ENCODE results near the gene TMEM150B.

TMEM150B gene

DNA sequence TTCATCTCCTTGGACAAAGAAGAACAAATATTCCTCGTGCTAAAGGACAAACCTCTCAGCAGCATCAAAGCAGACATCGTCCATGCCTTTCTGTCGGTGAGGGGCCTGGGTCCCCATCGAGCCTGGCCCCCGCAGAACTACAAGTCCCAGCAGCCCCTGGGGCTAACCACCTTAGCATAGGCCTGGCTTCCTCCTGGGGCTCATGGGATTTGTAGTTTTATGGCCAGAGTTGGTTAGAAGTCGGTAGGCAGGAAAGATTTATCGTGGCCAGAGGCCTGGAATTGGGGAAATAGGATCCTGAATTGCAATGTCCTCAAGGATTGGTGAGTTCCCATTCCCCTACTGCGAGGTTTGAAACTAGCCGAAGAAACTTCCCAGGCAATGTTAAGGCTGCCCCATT lies 19.6 kb downstream of the TMEM150B start:
- DNase-seq (ENCODE audit: low spot score): peak; percentile 46

DNA sequence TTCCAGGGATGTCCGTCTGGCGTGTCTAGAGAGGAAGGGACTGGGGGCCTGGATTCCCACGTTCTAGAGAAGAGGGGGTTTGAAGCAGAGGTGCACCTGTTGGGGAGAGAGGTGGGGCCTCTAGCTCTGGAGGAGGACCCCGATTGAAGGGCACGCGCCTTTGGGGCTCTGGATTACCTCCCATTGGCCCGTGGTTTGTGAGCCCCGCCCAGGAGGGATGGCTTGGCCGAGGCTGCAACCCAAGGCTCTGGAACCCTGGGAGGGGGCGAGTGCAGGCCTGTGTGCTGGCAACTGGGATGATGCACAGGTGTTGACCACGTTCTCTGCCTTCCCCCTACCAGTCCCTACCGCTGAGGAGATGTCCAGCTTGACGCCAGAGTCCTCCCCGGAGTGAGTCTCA lies 20.2 kb downstream of the TMEM150B start:
- DNase-seq (ENCODE audit: low spot score): no peak

DNA sequence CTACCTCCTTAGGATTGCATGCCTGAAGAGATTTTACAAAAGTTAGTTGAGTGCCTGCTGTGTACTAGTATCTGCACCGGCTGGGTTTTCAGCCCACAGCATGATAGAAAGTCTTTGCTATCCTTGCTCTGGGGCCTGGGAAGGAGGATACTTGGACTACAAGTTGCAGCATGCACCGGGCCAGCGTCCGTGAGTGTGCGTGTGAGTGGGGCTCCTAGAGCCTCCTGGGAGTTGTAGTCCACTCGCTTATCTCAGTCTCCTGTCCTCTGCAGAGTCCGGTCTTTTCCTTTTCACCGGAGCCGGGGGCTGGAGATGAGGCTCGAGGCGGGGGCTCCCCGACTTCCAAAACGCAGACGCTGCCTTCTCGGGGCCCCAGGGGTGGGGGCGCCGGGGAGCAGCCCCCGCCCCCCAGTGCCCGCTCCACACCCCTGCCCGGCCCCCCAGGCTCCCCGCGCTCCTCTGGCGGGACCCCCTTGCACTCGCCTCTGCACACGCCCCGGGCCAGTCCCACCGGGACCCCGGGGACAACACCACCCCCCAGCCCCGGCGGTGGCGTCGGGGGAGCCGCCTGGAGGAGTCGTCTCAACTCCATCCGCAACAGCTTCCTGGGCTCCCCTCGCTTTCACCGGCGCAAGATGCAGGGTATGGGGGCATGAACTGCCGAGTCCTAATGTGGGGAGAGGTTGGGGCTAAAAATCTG lies 20.7 kb downstream of the TMEM150B start:
- DNase-seq (ENCODE audit: low spot score): peak; percentile 74

DNA sequence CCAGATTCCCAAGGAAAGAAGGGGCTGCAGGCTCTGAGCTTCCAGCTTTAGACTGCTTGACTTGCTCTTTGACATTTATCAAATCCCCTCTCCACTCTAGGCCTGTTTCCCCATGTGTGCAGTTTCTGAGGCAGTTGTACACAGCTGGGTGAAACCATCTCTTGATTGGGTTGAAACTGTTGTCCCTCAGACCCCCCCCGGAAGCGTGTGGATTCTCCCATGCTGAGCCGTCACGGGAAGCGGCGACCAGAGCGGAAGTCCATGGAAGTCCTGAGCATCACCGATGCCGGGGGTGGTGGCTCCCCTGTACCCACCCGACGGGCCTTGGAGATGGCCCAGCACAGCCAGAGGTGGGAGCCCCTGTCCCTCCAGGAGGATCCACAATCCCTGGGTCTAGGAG lies 21.7 kb downstream of the TMEM150B start:
- no peak for DNase-seq (ENCODE audit: low spot score)

DNA sequence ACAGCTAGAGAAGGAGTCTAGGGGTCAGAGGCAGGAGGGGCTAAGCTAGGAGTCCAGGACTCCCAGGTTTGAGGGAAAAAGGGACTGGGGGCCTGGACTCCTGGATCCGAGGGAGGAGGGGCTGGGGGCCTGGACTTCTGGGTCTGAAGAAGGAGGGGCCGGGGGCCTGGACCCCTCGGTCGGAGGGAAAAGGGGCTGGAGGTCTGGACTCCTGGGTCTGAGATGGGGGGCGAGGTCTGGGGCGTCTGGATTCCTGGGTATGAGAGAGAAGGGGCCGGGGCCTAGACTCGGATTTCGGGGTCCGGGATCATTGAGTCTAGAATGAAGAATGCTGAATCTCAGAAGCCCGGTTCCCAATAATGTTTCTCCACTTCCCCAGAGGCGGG lies 22.8 kb downstream of the TMEM150B start:
- DNase-seq (ENCODE audit: low spot score): no peak

DNA sequence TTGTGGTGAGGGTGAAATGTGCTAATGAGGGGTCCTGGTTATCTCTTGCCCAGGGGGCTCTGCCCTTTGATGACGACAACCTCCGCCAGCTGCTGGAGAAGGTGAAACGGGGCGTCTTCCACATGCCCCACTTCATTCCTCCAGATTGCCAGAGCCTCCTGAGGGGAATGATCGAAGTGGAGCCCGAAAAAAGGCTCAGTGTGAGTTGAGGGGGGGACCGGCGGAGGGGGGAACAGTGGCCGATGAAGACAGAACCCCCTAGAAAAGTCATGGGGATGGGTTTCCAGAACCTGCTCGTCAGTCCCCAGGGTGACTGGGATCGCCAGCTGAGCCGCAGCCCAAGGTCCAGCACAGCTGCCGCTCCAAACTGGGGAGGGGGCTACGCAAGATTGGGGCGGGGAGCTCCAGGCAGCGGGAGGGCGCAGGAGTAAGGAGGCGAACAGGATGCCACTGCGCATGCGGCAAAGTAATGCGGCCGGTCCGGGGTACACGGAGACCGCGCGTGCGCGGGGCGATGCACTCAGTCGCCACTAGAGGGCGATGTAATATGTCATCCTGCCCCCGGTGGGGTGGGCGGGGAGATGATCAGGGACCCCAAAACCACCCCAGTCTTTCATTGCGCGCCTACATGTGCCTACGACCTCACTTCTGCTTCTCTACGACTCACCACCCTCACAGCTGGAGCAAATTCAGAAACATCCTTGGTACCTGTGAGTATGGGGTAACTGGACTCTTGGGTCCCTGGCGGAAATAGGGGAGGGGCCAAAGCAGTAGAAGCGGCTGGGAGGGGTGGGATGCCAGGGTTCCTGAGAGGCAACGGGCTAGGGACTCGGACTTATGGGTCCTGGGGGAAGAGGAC lies 23.5 kb downstream of the TMEM150B start:
- peak; percentile 74 for DNase-seq (ENCODE audit: low spot score)

DNA sequence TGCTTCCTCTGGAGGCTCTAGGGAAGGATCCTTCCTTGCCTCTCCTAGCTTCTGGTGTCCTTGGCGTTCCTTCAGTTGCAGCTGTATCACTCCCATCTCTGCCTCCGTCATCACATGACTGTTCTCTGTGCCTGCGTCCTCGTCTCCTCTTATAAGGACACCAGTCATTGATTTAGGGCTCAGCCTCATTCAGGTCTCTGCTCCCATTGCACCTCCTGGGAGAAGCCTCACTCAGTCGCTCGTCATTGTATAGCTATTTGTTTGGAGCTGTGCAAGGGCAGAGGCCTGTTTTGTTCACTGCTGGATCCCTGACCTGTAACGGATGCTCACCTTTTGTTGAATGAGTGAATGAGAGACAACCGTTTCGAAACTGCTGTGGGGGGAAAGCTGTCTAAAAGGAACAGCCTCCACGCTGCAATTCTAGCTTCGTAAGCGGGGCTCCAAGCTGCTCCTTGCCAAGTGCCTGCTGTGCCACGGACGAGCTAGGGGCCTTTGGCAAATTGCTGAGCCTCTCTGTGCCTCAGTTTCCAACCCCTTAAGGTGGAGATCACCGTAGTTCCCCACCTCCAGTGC lies 24.2 kb downstream of the TMEM150B start:
- DNase-seq (ENCODE audit: low spot score): no peak

DNA sequence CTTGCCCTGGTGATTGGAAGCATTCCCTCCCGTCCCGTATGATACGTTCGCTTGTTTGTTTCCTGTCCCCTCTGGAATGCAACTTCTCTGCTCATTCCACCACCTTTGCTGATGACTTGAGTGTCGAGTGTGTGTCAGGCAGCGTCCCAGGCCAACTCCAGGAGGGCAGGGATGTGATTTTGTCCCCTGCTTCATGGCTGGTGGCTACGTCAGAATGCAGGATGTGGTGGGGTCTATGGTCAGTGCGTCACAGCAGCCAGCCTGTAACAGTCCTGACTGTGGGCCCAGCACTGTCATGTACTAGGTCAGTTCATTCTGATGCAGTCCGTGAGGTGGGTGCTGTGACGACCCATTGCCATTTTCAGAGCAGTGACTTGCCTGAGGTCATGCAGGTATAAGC lies 25.1 kb downstream of the TMEM150B start:
- DNase-seq (ENCODE audit: low spot score): no peak

DNA sequence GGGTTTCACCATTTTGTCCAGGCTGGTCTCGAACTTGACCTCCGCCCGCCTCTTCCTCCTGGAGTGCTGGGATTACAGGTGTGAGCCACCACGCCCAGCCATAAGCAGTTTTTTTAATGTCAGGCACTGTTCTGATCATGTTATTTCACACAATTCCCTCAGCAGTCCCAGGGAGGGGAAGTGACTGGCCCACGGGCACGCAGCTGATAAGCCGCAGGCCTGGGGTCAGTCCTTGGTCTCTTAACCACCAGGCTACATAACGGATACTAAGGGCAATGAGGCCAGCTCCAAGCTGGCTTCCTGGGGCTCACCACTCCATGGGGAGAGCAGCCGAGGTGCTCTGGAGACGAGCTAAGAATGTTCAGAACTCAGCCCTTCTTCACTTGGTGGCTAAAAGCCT lies 27.9 kb downstream of the TMEM150B start:
- DNase-seq (ENCODE audit: low spot score): no peak

DNA sequence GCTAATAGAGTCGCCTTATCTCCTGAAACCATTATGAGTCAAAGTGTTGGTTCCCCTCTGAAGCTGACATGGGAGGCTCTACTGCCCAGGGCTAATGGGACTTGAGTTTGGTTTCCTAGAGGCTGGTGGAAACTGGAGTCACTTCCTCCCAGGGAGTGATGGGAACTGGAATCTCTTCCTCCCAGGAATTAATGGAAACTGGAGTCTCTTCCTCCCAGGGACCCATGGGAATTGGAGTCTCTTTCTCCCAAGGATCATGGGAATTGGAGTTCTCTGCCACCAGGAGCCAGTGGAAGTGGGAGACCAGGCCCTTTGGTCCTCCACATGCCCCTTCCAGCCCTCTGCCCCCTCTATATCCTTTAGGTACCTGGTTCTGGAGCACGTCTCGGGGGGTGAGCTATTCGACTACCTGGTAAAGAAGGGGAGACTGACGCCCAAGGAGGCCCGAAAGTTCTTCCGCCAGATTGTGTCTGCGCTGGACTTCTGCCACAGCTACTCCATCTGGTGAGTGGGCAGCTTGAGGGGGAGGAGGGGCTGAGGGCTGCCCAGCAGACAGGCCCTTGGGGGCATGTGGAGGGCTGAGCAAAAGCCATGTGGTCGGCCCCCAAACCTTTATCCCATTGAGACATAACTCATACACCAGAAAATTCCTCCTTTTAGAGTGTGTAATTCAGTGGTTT lies 35.9 kb downstream of the TMEM150B start:
- no peak for DNase-seq (ENCODE audit: low spot score)

DNA sequence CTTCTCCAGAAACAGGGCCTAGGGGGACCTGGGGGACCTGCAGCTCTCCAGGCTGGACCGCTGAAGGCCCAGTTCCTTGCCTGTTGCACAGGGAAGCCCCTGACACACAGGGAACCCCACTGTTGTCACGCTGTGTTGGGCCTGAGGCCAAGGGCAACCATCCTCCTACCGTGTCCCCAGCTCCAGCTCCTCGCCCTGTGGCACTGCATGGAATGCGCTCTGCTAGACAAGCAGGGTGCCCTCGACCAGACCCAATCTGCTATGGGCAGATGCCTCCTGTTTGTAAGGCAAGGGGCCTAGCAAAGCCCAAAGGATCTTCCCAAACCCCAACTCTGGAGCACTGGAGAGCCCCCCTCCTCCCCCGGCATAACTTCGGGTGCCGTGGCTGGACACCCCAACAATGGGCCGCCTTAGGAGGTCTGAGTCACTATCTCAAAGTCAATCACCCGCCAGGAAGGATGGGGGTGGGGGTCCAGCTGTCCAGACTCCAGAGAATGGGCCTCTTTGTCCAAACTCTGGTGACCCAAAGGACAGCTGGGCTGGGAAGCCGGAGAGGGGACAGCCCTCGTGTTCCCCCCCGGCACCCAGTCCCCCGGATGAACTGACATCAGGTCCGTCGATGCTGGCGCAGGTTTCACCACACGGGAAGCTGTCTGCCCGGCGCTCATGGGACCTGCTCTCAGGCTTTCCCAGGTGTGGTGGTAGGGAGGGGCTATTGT lies 37.6 kb downstream of the TMEM150B start:
- DNase-seq (ENCODE audit: low spot score): no peak

DNA sequence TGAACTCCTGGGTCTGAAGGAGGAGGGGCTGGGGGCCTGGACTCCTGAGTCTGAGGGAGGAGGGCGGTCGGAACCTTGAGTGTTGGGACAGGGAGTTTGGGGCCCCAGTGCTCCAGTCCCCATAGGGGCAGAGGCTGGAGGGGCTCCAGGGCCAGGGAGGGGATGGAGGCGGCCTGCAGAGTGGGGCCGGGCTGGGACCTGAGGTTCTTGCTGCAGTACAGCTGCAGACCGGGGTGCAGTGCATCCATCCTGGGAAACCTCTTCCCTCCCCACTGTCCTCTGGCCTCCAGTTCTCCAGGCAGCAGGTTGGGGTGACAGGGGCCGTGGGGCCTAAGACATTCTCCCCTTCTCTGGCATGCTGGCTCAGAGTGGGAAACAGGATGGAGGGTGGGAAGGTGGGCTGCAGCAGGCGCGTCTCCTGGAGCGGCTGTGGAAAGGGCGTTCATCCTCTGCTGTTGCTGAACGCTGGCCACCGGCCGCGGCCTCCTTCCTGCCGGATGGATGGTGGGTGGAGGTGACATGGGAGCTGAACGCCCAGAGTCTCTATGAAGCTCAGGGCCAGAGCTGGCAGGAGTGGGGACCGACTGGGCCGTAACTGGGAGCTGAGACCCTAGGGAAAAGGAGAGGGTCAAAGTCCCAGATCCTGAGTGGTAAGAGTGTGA lies 39.8 kb downstream of the TMEM150B start:
- DNase-seq (ENCODE audit: low spot score): no peak

DNA sequence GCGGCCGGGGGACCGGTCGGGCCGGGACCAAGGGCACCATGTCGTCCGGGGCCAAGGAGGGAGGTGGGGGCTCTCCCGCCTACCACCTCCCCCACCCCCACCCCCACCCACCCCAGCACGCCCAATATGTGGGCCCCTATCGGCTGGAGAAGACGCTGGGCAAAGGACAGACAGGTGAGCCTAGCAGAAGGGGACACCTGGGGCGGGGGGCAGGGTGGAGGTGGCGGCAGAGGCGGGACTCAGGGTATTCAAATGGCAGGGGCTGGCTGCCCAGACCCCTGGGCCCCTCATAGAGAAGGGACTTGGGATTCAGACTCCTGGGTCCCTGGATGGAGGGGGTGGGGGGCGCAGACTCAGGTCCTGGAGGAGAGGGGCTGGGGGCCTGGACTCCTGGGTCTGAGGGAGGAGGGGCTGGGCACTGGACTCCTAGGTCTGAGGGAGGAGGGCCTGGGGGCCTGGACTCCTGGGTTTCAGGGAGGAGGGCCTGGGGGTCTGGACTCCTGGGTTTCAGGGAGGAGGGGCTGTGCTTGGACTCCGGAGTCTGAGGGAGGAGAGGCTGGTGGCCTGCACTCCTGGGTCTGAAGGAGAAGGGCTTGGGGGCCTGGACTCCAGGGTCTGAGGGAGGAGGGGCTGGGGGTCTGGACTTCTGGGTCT lies 40.6 kb downstream of the TMEM150B start:
- DNase-seq (ENCODE audit: low spot score): no peak

DNA sequence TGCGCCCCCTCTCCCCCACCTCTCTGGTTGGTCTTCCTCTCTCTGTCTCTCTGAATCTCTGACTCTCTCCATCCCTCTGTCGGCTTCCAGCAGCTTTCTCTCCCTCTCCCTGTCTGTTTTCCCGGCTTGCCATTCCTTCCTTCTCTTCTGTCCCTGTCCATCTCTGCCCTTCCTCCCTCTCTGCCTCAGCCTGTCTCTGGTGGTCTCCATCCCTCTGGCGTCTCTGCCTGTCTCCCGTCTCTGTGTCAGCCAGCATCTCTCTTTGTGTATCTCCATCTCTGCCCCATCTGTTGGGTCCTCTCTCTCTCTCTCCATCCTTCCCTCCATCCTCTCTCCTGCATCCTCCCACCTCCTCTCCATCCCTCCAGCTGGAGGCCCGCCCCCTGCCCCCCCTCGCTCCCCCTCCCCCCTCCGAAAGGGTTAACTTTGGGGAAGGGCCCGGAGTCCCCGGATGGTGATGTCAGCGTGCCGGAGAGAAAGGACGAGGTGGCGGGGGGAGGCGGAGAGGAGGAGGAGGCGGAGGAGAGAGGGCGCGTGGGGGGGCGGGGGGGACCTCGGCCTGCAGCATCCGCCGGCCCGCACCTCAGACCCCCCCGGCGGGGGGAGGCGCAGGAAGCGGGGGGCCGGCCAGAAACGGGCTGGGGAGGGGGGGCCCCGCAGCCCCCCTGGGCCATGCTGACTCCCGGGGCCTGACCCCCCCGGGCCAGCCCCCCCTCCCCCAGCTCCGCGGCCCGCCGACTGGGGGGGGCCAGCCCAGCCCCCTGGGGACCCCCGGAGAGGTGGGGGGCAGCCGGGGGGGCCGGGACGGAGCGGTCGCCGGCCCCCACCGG lies 41.4 kb downstream of the TMEM150B start, which contains the start of gene BRSK1:
TSS of gene BRSK1 (plus strand) at position 450 of the 830 bp plus-strand sequence. CDS start 446 bp downstream, outside the sequence.
- DNase-seq (ENCODE audit: low spot score): peak; percentile 53

DNA sequence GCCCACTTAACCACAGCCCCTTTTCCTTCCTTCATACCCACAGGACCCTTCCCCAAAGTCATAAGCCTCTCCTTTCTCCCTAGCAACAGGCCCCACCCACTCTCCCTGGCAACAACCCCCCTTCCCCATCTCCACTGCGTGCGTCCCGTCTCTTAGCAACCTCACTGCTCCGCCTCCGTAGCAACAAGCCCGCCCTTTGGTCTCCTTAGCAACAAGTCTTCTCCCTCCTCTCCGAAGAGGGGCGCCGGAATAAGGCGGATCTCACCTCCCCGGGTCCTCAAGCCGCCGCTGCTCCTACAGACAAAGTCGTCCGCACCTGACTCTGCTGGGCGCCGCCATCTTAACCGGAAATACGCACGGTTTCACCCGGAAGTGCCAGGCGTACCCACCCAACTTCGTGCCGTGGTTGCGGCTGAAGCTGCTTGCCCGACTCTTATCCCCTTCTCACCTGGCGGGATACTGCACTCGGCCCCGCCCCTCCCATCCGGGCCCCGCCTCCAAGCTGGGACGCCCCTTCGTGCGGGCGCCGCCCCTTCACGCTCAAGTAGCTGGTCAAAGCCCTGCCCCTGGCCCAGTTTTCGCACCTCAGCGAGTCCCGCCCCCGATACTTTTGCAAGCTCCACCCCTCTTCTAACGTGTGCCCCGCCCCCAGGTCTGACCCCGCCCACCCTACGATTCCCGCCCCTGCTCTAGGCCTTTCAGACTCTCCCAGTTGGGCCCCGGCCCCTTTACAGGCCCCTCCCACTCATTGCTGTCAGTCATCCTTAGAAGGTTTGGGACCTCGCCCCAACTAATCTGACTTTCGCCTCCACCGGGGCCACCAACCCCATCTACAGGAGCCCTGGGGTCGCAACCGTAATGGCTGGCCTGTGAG lies 45.1 kb downstream of the TMEM150B start, which contains the start of gene HSPBP1:
TSS of gene HSPBP1 (minus strand) at position 341 of the 874 bp plus-strand sequence. CDS start 502 bp downstream, outside the sequence.
- DNase-seq (ENCODE audit: low spot score): peak; percentile 99

DNA sequence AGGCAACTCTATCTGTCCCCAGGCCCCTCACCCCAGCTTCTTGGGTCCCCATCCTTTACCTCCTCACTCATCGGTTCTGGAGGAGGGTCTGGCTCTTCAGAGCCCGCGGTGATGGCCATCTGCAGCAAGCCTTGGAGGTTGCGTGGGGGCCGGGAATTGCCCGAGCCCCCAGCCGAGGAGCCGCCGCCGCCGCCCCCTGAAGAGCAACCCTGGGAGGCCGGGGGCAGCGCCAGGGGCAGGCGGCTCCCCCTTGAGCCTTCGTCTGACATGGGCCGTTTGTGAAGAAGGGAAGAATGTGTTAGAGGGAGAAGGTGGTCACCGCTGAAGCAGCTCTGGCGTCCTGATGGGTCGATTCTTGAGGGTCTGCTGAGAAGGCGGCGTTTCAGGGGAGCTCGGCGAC lies 45.8 kb downstream of the TMEM150B start:
- no peak for DNase-seq (ENCODE audit: low spot score)

DNA sequence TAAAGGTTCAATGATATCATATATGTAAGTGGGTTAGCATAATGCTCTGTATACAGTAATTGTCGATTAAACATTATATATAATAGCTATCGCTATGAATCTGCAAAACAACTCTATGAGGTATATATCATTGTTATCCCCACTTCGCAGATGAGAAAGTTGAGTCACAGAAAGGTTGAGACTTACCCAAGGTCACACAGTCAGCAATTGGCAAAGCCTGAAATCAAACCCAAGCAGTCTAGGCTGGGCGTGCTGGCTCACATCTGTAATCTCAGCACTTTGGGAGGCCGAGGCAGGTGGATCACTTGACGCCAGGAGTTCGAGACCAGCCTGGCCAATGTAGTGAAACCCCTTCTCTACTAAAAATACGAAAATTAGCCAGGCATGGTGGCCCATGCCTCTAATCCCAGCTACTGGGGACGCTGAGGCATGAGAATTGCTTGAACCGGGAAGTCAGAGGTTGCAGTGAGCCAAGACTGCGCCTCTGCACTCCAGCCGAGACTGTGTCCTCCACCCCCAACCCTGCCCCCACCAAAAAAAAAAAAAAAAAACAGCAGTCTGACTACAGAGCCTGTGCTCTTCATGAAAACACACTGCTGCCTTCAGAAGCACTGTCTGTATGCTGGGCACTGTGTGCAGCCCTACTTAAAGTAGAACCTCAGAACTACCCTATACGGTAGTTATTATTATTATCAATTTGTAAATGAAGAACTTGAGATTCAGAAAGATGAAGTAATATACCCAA lies 46.6 kb downstream of the TMEM150B start:
- no peak for DNase-seq (ENCODE audit: low spot score)

DNA sequence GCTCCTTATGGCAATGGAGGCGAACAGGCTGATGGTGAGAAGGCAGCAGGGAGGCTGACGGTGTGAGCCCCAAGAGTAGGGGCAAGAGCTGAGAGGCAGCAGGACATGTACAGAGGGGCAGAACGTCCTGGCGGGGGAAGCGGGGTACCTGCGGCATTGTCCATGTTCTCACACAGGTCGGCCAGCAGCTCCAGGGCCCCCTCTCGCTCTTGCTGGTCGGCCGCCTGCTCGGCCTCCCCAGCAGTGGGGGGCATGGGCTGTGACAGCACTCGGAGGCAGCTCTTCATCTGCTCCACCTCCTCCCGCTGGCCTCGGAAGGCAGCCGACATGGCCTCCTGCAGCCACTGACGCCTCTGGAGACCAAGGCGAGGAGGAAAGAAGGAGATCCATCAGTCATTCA lies 47.6 kb downstream of the TMEM150B start:
- no peak for DNase-seq (ENCODE audit: low spot score)

Measured in SW480 (cell line).